HepG2 (cell line): Measurements from ENCODE around the gene SUSD6. TPM values are rescaled to one million over a fixed set of nuclear protein-coding genes. Genes with fewer than 3 reads are reported as not detected.
A peak's percentile ranks its signal among the peaks of the same experiment; 100 is the strongest.

Source experiments
- CREB3 ChIP-seq: sonication (generic); formaldehyde crosslinking; IDR thresholded peaks from 2 replicates; pipeline ENCODE4 v1.5.0; 2020; ENCODE audit warnings: missing genetic modification reagents
- GATAD1 ChIP-seq: IDR thresholded peaks from 2 replicates; pipeline ENCODE4 v1.6.1; 2016; ENCODE audit warnings: missing genetic modification reagents, missing compliant biosample characterization
- HBP1 ChIP-seq: IDR thresholded peaks from 2 replicates; pipeline ENCODE4 v1.6.1; 2016; ENCODE audit warnings: low read depth, control low read depth
- HIVEP1 ChIP-seq: sonication (generic); formaldehyde crosslinking; IDR thresholded peaks from 2 replicates; pipeline ENCODE4 v1.4.0; 2020; ENCODE audit warnings: mild to moderate bottlenecking, missing genetic modification reagents
- HMGA1 ChIP-seq: sonication (generic); formaldehyde crosslinking; conservative IDR thresholded peaks from 2 replicates; pipeline ENCODE4 v1.4.0; 2020; ENCODE audit warnings: missing genetic modification reagents
- HNRNPL ChIP-seq: fragments of 200-400 bp; formaldehyde crosslinking; IDR thresholded peaks from 2 replicates; pipeline ENCODE4 v1.6.1; 2017; ENCODE audit warnings: mild to moderate bottlenecking, low read depth, low read length
- KDM5A ChIP-seq: fragments of 200-600 bp; sonication (generic); IDR thresholded peaks from 2 replicates; pipeline ENCODE4 v1.7.0; 2018; ENCODE audit warnings: antibody characterized with exemption, mild to moderate bottlenecking, low read length, borderline replicate concordance
- KLF6 ChIP-seq: IDR thresholded peaks from 2 replicates; pipeline ENCODE4 v1.8.0; 2016; ENCODE audit warnings: missing biosample characterization, missing genetic modification reagents
- MBNL3 ChIP-seq: fragments of 250-450 bp; sonication (Bioruptor Pico); conservative IDR thresholded peaks from 2 replicates; pipeline ENCODE4 v1.8.0; 2022; ENCODE audit warnings: mild to moderate bottlenecking, inconsistent platforms
- NR2C2 ChIP-seq: sonication (generic); formaldehyde crosslinking; IDR thresholded peaks from 2 replicates; pipeline ENCODE4 v1.4.0; 2020; ENCODE audit warnings: missing genetic modification reagents, mild to moderate bottlenecking, moderate library complexity, borderline replicate concordance
- NRL ChIP-seq: sonication (generic); formaldehyde crosslinking; IDR thresholded peaks from 2 replicates; pipeline ENCODE4 v1.5.0; 2020; ENCODE audit warnings: missing genetic modification reagents, mild to moderate bottlenecking, moderate library complexity, borderline replicate concordance
- RXRB ChIP-seq: IDR thresholded peaks from 2 replicates; pipeline ENCODE4 v1.6.1; 2016; ENCODE audit warnings: borderline replicate concordance, missing genetic modification reagents, missing compliant biosample characterization
- SMAD1 ChIP-seq: sonication (generic); formaldehyde crosslinking; IDR thresholded peaks from 2 replicates; pipeline ENCODE4 v1.4.0; 2020; ENCODE audit warnings: missing genetic modification reagents, low read depth, mild to moderate bottlenecking, borderline replicate concordance
- SMAD3 ChIP-seq: sonication (generic); formaldehyde crosslinking; IDR thresholded peaks from 2 replicates; pipeline ENCODE4 v1.4.0; 2020; ENCODE audit warnings: missing genetic modification reagents
- SRSF4 ChIP-seq: fragments of 200-400 bp; formaldehyde crosslinking; IDR thresholded peaks from one replicate; pipeline ENCODE4 v1.6.1; 2018; ENCODE audit warnings: mild to moderate bottlenecking, low read depth, low read length, moderate library complexity; ENCODE audit not compliant: poor library complexity, severe bottlenecking
- THAP11 ChIP-seq: IDR thresholded peaks from 2 replicates; pipeline ENCODE4 v1.6.1; 2016; ENCODE audit warnings: missing biosample characterization, missing genetic modification reagents
- ZBTB46 ChIP-seq: sonication (generic); formaldehyde crosslinking; IDR thresholded peaks from 2 replicates; pipeline ENCODE4 v1.4.0; 2020; ENCODE audit warnings: mild to moderate bottlenecking, missing genetic modification reagents, borderline replicate concordance
- ZEB1 ChIP-seq: IDR thresholded peaks from 2 replicates; pipeline ENCODE4 v1.6.1; 2012; ENCODE audit warnings: mild to moderate bottlenecking, low read depth, inconsistent platforms; ENCODE audit not compliant: insufficient replicate concordance
- ZNF224 ChIP-seq: sonication (generic); formaldehyde crosslinking; IDR thresholded peaks from 2 replicates; pipeline ENCODE4 v1.5.0; 2020; ENCODE audit warnings: mild to moderate bottlenecking, missing genetic modification reagents
- ZNF276 ChIP-seq: sonication (generic); formaldehyde crosslinking; IDR thresholded peaks from 2 replicates; pipeline ENCODE4 v1.4.0; 2020; ENCODE audit warnings: mild to moderate bottlenecking, low read depth, missing genetic modification reagents
- ZNF530 ChIP-seq: sonication (generic); formaldehyde crosslinking; IDR thresholded peaks from 2 replicates; pipeline ENCODE4 v1.5.0; 2020; ENCODE audit warnings: low read depth, mild to moderate bottlenecking, missing genetic modification reagents
- ZNF761 ChIP-seq: sonication (generic); formaldehyde crosslinking; conservative IDR thresholded peaks from 2 replicates; pipeline ENCODE4 v1.4.0; 2020; ENCODE audit warnings: mild to moderate bottlenecking, missing genetic modification reagents
- ZNF766 ChIP-seq: sonication (generic); formaldehyde crosslinking; IDR thresholded peaks from 2 replicates; pipeline ENCODE4 v1.5.0; 2020; ENCODE audit warnings: missing genetic modification reagents, borderline replicate concordance
- polyA plus RNA-seq, 8 experiments: library from polyadenylated mRNA; depleted of rRNA in 3 of 8; stranded (reverse) in 7 of 8; unstranded in 1 of 8; fragments of >200 nt; fragmentation: Illumina TruSeq in 4 of 8; extraction: Trizol in 4 of 8; gene quantifications; 2 replicates each; pipeline versions ENCODE4 v1.2.1 to v1.2.3, GENCODE V29; 2011 to 2016; ENCODE audit warnings: low read depth in 4 of 8, missing spikeins in 1 of 8, mixed read lengths in 1 of 8; ENCODE audit not compliant: insufficient read depth in 1 of 8
- total RNA-seq, 5 experiments: library from RNA; depleted of rRNA; stranded (reverse); fragments of >200 nt; fragmentation: Illumina TruSeq; extraction: Trizol; gene quantifications; 2 replicates each; pipeline ENCODE4 v1.2.3, GENCODE V29; 2016; ENCODE audit warnings: low read depth in 1 of 5

SUSD6 gene
- total and polyA plus RNA-seq, 2 of the 13 experiments (the other 11 are each of a cell fraction or from before 2014, with no cell fraction given), result 7.2 to 7.4 TPM

- TF ChIP-seq HBP1 (CRISPR knock-in tag) (no peak), CREB3 (no peak), GATAD1 (CRISPR knock-in tag) (peak; percentile 53; the same call in 1 of the 2 replicates), HNRNPL (no peak), NR2C2 (CRISPR knock-in tag) (peak; percentile 79), SRSF4 (no peak), NRL (CRISPR knock-in tag) (peak; percentile 38; the same call in 1 of the 2 replicates), SMAD3 (CRISPR knock-in tag) (no peak), ZBTB46 (CRISPR knock-in tag) (no peak), ZNF530 (CRISPR knock-in tag) (no peak), KLF6 (CRISPR knock-in tag) (peak; percentile 75; the same call in 1 of the 2 replicates), SMAD1 (CRISPR knock-in tag) (no peak), ZEB1 (no peak), ZNF766 (0 out of 2 replicates have a peak, but pooled peaks have one; percentile 24), MBNL3 (CRISPR knock-in tag) (no peak), ZNF276 (0 out of 2 replicates have a peak, but pooled peaks have one; percentile 41), RXRB (CRISPR knock-in tag) (peak; percentile 49; the same call in 1 of the 2 replicates), KDM5A (no peak), HIVEP1 (CRISPR knock-in tag) (no peak), ZNF761 (CRISPR knock-in tag) (no peak), HMGA1 (CRISPR knock-in tag) (no peak), THAP11 (peak; percentile 56), ZNF224 (CRISPR knock-in tag) (no peak)
Measured at GRCh38 chr14:69726761-69727511, 115.5 kb downstream of the SUSD6 start (continued).
